ENCODE data around the gene IL37.

DNA sequence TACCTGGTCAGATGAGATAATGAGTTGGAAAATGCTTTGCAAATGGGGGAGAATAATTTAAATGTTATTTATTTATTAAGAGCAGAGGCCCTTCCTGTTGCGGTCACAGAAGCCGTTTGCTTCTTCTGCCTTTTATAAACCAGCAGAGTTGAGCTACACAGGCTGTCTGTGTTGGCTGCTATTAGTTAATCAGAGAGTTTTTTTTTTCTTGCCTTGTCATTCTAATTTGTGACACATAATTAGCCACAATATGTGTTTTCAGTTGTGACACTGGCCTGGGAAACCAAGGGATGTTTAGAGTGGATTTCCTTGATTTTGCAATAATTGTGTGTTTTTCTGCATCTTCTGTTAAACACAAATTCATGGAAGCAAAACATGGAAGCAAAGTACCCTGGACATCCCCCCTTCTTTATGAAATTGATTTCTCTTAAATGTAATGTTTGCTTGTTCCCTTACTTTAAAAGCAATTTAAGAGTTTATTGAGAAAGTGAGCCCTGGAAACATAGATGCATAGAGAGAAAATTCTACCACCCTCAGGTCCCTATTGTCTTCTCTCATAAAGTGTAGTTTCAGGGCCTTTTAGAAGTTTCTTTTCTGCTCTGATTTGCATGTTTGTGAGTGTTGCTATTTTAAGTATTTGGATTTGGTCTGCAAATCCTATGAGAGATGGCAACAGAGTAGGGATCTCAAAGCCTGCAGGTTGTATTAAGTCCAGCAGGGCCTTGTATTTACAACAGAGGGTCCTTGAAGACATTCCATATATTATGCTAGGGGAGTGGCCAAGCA is 22.8 kb upstream of the IL37 start:
- TF ChIP-seq, protein P1, sequence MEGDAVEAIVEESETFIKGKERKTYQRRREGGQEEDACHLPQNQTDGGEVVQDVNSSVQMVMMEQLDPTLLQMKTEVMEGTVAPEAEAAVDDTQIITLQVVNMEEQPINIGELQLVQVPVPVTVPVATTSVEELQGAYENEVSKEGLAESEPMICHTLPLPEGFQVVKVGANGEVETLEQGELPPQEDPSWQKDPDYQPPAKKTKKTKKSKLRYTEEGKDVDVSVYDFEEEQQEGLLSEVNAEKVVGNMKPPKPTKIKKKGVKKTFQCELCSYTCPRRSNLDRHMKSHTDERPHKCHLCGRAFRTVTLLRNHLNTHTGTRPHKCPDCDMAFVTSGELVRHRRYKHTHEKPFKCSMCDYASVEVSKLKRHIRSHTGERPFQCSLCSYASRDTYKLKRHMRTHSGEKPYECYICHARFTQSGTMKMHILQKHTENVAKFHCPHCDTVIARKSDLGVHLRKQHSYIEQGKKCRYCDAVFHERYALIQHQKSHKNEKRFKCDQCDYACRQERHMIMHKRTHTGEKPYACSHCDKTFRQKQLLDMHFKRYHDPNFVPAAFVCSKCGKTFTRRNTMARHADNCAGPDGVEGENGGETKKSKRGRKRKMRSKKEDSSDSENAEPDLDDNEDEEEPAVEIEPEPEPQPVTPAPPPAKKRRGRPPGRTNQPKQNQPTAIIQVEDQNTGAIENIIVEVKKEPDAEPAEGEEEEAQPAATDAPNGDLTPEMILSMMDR (conservative IDR thresholded peaks at IDR 0.05) = no peak
- no peak for TF ChIP-seq EZH2 (IDR thresholded peaks at IDR 0.05; ENCODE audit: low read depth)
